Activated CD4-positive, alpha-beta T cell treated with anti-CD3 and anti-CD28 coated beads for 48 hours (primary cell): ENCODE data around the gene SLC39A6.
"Not testable (repeated sequence)": the region's sequence is repeated elsewhere in the genome, so short reads cannot be mapped to it uniquely, and the experiment has no call there.

Source experiments
- DNase-seq: peaks from one replicate; pipeline ENCODE4 v3.0.0-alpha.2; 2020

The SLC39A6 gene

DNA sequence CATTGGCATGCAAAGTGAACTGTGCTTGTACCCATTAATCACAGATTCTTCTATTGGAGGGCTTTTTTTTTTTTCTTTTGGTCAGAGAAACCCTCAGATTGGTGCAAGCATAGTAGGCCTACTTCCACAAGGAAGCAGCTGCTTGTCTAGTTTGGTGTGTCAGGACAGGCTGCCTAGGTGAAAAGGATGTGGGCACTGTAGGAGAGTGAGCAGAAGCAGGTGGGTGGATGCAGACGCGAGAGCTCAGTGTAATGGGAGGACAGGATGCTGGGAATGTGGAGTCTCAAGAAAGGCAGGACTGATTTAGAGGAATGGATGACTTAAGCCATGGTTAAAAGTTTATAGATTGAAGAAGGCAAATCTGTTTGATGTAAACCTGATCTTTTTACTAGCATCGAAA lies 3.6 kb upstream of the SLC39A6 start:
- no peak for DNase-seq

DNA sequence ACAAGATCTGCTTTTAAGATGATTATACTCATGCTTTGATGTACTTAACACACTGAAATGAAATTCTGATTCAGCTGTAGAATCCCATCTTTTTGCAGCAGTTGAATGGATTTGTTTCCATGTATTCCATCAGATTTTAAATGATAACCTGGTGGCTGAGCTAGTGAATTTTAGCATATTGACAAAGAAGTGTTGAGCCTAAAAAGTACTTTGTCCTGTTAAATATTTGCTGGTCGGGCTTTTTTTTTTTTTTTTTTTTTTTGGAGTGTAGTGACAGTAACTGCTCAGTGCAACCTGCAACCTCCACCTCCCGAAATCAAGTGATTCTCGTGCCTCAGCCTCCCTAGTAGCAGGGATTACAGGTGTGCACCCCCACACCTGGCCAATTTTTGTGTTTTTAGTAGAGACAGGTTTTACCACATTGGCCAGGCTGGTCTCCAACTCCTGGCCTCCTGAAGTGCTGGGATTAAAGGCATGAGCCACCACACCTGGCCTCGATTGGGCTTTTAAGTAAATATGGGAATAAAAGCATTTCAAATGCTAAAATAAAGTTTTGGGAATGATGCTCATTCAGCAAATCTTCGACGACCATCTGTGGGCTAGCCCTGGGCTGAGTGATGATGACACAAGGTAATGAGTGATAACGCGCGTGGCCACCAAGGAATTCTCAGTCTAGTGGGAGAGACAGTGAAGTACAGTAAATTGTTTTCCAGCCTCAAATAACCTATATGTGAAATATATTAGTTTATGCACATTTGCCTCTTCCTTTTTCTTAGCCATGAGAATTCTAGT lies 2.7 kb upstream of the SLC39A6 start:
- DNase-seq, result no peak

DNA sequence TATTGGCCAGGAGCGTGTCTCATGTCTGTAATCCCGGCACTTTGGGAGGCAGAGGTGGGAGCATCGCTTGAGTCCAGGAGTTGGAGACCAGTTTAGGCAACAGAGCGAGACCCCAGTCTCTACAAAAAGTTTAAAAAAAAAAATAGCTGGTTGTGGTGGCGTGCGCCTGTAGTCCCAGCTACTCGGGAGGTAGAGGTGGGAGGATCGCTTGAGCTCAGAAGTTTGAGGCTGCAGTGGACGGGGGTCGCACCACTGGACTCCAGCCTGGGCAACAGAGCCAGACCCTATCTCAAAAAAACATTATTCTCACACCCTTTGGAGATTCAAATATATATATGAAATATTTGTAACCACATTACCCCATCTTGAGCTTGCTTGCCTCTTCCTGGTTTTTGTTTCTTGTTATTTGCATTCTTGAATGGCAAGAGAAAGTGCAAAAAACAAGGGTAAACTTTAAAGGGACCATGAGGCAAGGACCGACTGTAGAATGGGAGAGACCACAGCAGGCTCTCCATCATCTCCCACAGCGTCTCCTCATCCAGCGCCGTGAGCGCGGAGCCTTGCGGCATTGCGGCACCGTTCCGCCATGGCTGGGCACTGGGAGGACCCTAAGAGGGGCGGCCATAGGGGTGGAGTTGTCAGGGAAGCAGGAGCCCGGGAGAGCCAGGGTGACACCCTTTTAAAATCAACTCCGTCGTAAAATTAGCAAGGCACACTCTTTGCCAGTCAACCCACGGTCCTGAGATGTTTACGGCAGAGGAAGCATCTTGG lies 1.9 kb upstream of the SLC39A6 start:
- DNase-seq, result no peak

DNA sequence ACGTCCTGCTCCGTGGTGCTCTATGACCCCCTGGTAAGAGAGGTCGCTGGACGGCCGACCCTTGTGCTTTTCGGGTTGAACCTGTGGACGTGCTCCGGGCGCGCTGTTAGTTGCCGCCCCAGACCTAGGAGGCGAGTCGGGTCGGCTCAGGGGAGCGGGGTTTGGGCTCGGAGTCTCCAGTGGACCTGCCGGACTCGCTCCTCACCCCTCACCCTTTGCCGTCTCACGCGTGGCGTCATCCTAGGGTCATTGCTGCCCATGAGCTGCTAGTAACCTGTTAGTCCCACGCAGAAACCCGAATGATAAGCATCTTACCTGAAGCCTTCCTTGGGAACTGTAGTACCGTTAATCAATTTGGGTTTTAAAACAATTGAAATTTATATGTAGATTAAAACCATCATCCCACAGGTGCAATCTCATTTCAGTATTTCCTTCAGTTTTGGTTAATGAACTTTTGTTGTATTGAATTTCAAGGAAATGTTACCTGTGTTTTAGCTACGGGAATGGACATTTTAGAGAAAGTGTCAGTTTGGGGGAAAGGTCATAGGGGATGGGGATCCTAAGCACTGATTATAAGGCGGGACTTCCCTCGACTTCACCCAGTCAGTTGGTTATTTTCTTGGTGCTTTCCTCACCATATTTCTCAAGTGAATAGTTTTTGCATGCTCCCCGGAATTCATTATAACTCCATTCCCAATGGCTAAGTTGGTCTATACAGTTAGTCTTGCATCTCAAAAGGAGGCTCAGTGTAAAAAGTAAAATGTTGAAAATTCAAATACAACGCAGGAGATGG lies 1.1 kb upstream of the SLC39A6 start:
- DNase-seq, result no peak

DNA sequence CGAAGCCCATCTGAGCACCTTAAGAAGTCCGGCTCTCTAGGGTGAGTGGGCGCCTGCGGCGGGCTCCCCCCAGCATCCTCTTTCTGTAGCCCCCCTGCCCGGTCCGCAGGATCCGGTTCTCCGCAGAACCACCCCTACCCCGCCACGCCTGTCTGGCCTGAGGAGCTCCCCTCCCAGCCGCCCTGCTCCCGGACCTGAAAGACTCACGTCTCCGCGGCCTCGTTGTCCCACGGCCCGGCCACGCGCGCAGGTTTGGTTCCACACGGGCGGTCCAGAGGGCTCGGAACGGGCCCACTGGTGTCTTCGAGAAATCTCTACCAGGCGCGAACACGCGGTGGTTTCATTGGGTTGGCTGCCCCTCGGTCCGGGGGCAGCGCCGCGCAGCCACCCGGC lies 237 bp downstream of the SLC39A6 start:
- DNase-seq, result no peak

DNA sequence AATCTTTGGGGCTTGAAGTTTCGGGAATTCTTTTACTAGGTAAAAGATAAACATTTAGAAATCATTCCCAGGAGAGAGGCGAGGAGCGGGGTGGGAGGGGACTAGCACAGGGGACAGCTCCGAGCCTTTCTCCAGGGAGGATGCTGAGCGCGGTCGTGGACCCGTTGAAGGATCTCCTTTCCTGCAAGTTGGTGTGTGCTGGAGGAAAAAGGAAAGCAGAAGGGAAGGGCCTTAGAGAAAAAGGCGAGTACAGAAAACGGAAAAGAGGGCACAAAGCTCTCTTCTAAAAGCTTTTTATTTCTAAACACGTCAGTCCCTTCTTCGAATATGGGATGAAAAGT lies 640 bp downstream of the SLC39A6 start:
- no peak for DNase-seq

DNA sequence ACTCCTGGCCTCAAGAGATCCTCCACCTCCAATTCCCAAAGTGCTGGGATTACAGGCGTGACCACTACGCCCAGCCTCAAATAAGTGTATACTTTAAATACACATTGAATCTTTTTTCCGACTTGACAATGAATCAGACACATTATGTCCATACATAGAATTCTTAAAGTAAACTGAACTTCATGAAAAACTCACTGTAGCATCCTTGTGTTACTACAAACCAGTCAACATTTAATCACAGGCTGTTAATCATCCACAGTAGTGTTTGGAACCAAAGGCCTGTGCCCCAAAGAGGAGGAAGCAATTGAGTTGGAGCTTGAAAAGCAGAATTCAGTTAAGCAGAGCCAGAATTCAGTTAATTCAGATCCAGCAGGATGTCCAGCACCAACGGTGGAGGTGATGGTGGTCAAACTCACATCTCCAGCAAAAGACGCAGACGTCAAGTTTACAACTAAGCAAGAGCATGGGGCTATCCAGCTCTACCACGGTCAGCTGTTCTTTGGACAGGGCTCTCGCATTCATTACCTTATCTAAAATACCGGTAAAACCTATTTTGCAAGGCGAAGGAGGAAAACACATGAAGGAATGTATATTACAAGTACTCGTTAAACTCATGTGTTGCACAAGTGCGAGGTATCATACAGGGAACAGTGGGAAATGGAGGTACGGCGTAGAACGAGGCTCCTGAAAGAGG lies 1.2 kb downstream of the SLC39A6 start:
- no peak for DNase-seq

DNA sequence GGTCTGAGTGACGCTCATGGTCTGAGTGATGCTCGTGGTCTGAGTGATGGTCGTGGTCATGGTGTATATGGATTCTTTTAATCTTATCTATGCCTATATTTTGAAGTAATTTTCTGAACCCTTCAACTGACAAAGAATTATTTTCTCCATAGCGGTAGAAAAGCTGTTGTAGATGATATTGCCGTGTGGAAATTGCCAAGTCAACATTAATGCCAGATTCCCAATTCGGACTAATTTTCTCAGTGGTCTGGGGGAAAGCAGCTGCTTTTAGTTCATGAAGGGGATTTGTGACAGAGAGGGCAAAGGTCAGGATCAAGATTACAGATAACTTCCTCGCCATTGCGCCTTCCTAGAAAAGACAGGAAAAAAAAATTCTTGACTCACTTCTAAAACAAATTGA lies 2.5 kb downstream of the SLC39A6 start:
- DNase-seq, result no peak

DNA sequence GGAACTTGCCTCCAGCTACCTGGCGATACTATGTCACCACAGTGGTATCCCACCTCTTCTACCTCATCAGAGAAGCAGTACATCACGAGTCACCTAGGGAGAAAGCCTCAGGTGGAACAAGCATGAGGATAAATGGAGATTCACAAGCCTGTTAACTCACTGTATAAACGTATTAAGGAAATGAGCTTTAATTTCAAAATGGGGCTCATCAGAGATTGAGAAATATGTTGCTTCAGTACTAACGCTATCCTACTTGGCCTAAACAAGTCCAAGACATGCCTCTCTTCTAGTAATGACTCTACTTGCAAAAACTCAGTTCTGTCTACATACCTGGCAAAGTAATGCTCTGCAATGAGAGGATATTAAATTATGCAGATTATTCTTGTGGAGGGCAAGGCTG lies 4.3 kb downstream of the SLC39A6 start:
- DNase-seq, result no peak

DNA sequence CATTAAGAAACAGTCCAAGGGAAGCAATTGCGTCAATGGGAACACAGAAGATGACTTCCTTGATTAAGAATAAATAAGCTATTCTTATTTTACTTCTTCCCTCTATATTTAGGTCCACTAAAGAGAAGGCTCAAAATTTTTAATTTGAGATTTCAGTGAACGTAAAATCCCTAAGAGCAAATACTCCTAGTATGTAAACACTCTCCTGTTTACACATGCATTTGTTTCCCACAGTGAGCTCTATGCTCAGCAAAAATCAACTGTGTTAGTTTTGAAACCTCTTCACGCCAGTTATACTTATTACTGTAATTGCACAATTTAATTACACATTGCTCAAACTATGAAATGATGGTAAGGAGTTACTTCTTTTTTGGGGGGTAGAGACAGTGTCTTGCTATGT lies 8.8 kb downstream of the SLC39A6 start:
- no peak for DNase-seq

DNA sequence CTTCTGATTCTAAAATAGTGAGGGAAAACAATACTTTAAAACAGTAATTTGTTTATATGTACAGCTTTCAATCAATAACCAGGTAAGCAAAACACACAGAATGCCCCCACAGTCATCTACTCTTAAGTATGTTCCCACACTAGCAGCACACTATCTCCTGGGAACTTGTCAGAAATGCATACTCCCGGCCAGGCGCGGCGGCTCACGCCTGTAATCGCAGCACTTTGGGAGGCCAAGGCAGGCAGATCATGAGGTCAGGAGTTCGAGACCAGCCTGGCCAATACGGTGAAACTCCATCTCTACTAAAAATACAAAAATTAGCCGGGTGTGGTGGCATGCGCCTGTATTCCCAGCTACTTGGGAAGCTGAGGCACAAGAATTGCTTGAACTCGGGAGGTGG lies 12.4 kb downstream of the SLC39A6 start:
- DNase-seq, result not testable (repeated sequence)

DNA sequence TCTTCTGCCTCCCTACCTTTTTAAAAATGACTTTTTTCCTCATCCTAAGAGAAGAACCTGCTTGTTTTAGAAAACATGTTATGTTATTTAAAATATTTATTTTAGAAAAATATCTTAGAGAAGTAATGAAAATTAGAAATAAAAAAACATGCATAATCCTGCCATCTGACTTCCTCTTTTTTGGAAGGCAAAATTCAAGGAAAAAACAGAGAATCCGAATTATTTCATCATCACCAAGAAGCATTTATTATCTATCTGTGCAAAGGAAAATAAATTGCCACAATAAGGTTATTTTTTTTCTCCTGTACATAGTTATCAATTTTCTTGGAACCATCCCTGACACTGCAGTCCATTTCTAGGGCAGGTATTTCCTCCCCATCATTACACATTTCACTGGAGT lies 14.4 kb downstream of the SLC39A6 start:
- no peak for DNase-seq

DNA sequence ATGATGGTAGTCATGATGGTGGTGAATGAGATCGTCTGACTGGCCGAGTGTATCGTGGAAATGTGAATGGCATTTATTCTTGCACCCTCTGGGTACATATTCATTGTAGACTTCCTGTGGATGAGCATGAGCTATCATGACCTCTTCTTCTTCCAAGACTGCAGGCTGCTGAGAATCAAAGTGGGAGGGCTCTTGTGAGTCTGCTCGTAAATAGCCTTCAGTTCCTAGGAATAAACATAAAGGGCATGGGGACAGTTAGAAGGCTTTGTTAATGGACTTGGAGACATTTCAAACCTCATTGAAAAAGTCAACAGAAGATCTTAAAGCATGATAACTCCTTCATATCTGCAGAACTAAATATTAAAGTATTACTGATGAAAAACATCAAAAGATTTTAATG lies 14.9 kb downstream of the SLC39A6 start:
- no peak for DNase-seq

DNA sequence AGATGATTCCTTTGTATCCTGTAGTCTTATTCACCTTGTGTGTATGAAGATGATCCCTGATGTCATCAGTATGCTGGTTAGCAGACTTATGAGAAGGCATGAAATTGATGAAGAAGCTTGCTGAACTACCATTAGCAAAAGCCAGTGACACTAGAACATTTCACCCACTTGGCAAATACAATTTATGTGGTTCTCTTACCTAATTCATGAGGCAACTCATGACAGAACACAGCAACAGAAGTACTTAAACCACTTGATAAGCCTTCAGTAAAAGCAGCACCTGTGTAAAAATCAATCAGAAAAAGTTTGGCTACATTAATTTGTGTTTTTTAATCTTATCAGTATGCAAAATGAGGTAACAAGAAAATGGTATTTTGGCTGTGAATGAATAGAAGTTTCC lies 16.8 kb downstream of the SLC39A6 start:
- no peak for DNase-seq

DNA sequence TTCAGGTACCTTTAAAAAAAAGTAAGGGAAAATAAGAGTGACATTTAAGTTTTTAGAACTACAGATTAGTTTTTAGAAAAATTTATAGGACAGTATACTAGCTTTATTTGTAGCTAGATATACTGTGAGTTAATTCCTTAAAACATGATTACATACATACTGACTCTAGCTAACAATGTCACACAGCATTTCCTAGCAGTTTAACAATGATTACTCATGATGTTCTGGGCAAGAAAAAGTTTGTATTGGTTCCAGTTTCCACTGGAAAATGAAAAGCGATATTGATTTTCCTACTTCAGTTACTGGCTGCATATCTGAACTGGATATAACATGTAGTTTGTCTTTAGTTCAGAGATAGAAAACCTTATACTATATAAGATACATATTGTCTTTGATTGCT lies 19.4 kb downstream of the SLC39A6 start:
- no peak for DNase-seq

DNA sequence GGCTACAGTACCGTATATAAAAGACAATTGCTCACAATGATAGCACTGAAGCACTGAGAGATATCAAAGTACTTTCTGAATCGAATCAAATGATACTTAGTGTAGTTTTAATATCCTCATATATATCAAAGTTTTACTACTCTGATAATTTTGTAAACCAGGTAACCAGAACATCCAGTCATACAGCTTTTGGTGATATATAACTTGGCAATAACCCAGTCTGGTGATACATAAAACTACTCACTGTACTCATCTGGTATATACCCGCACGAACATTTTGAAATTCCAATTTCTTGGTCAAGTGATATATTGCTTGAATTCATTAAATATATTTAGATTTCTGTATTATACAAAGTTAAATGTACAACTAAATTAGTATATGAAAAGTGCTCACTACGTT lies 20.5 kb downstream of the SLC39A6 start:
- no peak for DNase-seq

DNA sequence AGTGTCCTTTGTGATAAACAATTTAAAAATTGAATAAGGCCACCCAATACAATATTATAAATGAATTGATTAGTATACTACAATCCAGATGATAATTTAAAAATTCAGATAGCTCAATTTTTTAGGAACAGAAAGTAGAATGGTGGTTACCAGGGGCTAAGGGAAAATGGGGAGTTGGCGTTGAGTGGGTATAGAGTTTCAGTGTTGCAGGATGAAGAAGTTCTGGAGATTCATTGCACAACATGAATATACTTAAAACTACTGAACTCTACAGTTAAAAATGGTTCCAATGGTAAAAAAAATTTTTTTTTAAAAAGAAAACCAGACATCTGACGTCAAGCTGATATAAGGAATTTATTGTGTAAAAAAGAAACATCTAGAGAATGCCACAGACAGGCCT lies 20.9 kb downstream of the SLC39A6 start:
- no peak for DNase-seq

DNA sequence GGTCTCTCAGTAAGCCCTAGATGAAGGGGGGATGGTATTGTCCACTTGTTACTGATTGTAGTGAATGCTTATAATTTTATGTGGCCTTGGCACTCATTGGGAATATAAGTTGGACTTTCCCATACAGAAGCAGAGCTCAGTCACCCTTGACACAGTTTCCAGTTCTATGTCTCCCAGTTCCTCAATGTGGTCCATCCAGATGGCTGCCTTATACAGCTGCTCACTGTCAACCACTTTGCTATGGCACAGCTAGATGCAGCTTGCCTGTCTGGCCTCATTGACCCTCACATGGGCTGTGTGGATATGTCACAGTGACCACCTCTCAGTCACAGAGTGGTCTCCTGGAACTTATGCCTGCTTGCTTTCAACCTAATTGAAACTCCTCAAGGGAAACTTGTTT lies 21.7 kb downstream of the SLC39A6 start:
- no peak for DNase-seq

DNA sequence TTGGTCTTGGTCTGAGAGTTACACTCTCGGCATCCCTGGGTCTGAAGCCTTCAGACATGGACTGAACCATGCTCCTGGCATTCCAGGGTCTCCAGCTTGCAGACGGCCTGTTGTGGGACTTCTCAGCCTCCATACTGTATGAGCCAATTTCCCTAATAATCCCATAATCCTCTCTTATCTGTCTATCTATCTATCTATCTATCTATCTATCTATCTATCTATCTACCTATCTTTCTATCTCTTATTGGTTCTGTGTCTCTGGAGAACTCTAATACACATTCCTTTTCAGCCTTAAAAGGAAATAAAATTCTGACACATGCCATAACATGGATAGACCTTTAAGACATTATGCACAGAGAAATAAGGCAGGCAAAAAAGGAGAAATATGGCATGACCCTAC lies 24.4 kb downstream of the SLC39A6 start:
- DNase-seq, result no peak

DNA sequence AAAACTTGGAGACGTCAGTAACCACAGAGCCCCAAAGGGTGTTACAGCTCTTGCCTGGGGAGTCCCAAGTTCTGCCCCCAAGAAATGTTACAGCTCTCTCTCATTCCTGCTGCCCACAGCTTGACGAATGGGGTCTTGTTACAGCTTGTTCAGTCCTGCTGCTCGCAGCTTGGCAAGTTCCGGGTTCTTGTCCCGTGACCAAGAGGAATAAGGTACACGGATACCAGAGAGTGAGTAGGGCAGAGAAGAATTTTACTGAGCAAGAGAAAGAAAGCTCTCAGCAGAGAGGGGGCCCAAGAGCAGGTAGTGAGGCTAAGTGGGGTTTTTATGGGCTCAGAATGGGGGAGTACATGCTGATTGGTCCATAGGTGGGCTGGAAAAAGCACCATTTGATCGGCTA lies 27.2 kb downstream of the SLC39A6 start:
- DNase-seq, result no peak

DNA sequence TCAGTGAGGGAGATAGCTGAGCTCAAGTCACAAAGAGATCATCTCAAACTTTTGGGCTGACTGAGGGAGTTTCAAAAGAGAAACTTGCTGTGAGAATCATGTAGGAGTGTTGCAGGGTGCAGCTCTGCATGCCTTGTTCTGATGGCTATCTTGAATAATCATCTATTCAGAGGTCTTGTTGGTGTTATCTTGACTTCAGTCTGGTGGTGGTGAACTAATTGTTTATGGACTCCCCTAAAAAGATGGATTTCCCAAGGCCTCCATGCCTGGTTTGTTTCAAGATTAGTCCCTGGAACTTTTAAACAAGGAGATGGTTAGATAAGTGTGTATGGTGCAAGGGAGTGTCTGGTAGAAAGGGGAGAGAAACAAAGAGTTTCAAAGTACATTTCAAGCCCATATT lies 29.8 kb downstream of the SLC39A6 start:
- DNase-seq, result no peak

DNA sequence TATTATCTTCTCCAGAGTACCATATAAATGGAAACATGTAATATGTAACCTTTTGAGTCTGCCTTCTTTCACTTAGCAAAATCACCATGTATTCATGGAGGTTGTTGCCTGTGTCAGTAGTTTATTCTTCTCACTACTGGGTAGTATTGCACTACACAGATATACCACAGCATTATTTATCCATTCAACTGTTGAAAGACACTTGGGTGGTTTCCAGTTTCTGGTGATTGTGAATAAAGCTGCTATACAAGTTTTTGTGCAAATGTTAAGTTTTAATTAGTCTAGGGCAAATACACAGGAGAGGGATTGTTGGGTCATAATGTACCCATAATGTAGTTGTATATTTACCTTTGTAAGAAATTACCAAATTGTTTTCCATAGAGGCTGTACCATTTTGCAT lies 32.2 kb downstream of the SLC39A6 start:
- no peak for DNase-seq

DNA sequence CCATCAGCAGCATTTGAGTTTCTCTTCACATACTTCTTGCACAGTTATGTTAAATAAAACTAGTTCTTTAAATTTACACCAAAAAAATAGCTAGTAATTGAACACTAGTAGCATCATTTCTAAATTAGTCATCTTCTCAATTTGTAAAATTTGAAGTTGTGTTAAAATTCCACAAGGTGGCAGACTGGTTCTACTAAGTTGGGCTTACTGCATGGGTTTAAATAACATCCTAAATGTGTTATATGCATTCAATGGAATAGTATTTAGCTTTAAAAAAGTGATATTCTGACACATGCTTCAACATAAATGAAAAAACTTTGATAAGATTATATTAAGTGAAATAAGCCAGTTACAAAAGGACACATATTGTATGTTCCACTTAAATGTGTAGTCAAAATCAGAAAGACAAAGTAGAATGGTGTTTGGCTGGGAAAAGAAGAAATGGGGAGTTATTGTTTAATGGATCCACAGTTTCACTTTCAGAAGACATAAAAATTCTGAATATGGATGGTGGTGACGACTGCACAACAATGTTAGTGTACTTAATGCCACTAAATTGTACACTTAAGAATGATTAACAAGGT lies 33.1 kb downstream of the SLC39A6 start:
- DNase-seq, result no peak
